ENCODE results near the gene MATCAP1.

GRCh38 chr16:67146523-67147357 is 37.0 kb downstream of the MATCAP1 start:
- TF ChIP-seq TAF1 (IDR thresholded peaks at IDR 0.05; ENCODE audit: low read depth), result no peak
- TF ChIP-seq YY1 (IDR thresholded peaks at IDR 0.05; ENCODE audit: low read depth), result no peak

Measured in Ishikawa (cell line).